ENCODE results near the gene ATP2A2. TPM values are rescaled to one million over a fixed set of nuclear protein-coding genes. Genes with fewer than 3 reads are reported as not detected.

Gene ATP2A2
- total and polyA plus RNA-seq, 4 donors: 129 to 304 (median 263) TPM

DNA sequence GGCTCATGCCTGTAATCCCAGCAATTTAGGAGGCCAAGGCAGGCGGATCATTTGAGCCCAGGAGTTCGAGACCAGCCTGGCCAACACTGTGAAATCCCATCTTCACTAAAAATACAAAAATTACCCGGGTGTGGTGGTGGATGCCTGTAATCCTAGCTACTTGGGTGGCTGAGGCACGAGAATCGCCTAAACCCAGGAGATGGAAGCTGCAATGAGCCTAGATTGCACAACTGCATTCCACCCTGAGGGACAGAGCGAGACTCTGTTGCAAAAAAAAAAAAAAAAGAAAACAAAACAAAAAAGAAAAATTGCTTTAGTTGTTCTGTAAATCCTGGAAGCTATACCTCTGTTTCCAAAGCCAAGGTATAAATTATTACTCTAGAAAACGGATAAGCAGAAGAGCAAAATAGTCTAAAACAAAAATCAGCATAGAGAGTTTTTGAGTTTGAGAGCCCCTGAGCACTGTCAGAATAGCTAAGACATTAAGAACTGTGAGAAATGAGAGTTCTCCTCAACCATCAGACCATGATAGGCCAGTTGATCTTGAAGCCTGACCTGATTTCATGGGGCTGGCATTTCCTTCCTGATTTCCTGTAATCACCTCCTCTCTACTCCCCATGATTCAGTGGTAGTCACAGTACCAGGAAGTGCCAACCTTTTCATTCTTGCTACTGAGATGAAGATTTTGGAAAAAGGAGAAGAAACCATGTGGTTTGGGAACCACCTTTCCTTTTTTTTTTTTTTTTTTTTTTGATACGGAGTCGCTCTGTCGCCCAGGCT lies 31.7 kb downstream of the ATP2A2 start:
- H3K9me3 ChIP-seq (ENCODE audit: control insufficient read depth, insufficient read depth, low read length): no peaks in the 10 kb centered on the region
- no peak overlapping the region for H3K27ac ChIP-seq (ENCODE audit: low read depth, low read length)
- no peaks in the 10 kb centered on the region for H3K27me3 ChIP-seq (ENCODE audit: control insufficient read depth, insufficient read depth, low read length)
- no peak overlapping the region for H3K4me3 ChIP-seq (ENCODE audit: low read depth, low read length)
- H3K36me3 ChIP-seq (ENCODE audit: control insufficient read depth, insufficient read depth, low read length): peaks cover 18% of the 10 kb centered on the region
- no peak for DNase-seq (ENCODE audit: low read depth in 4 of 6, low spot score in 6 of 6)
- no peaks in the 10 kb centered on the region for H3K4me1 ChIP-seq (ENCODE audit: control insufficient read depth, insufficient read depth, low read length)
- no CpG with 5 or more reads among the region's 10 CpGs for WGBS (ENCODE audit: insufficient coverage)

- Histone ChIP-seq H3K4me1 (ENCODE audit: control insufficient read depth, insufficient read depth, low read length) (no peaks in the 10 kb centered on the region), H3K9me3 (ENCODE audit: control insufficient read depth, insufficient read depth, low read length) (no peaks in the 10 kb centered on the region), H3K36me3 (ENCODE audit: control insufficient read depth, insufficient read depth, low read length) (peaks cover 18% of the 10 kb centered on the region), H3K4me3 (ENCODE audit: low read depth, low read length) (no peak overlapping the region), H3K27me3 (ENCODE audit: control insufficient read depth, insufficient read depth, low read length) (no peaks in the 10 kb centered on the region), H3K27ac (ENCODE audit: low read depth, low read length) (no peak overlapping the region)
- no CpG with 5 or more reads among the region's 2 CpGs for WGBS (ENCODE audit: insufficient coverage)
- DNase-seq (ENCODE audit: low read depth in 4 of 6, low spot score in 6 of 6): no peak
These were observed 33.3 kb downstream of the ATP2A2 start for GRCh38 chr12:110314308-110314707.

GRCh38 chr12:110316861-110317260 lies 35.8 kb downstream of the ATP2A2 start:
- peaks cover 9% of the 10 kb centered on the region for H3K36me3 ChIP-seq (ENCODE audit: control insufficient read depth, insufficient read depth, low read length)
- no peaks in the 10 kb centered on the region for H3K27me3 ChIP-seq (ENCODE audit: control insufficient read depth, insufficient read depth, low read length)
- peak in 1 of 6 donors; percentile 2 for DNase-seq (ENCODE audit: low read depth in 4 of 6, low spot score in 6 of 6)
- H3K4me3 ChIP-seq (ENCODE audit: low read depth, low read length): no peak overlapping the region
- H3K9me3 ChIP-seq (ENCODE audit: control insufficient read depth, insufficient read depth, low read length): no peaks in the 10 kb centered on the region
- H3K4me1 ChIP-seq (ENCODE audit: control insufficient read depth, insufficient read depth, low read length): no peaks in the 10 kb centered on the region
- H3K27ac ChIP-seq (ENCODE audit: low read depth, low read length): peak overlapping the region; percentile 15
- WGBS (ENCODE audit: insufficient coverage): 27% methylated on average over 2 of the region's 4 CpGs

DNA sequence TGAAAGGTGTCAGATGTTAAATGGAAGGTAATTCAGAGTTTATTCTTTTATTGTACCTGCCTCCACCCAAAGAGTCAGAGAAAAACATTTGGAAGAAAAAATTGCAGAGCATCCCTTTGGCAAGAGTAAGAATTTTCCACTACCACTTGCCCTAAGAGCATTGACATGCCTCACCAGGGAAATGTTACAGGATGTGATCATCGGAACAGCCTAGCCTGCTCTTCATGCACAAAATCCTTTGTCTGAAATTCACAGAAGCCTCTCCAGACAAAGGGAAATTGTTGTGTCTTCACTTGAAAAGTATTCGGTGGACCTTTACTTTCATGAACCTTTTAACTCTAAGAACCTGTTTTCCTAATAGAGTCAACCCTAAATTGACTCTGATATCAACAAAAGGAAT lies 36.9 kb downstream of the ATP2A2 start:
- Histone ChIP-seq H3K9me3 (ENCODE audit: control insufficient read depth, insufficient read depth, low read length) (no peaks in the 10 kb centered on the region), H3K4me3 (ENCODE audit: low read depth, low read length) (no peak overlapping the region), H3K36me3 (ENCODE audit: control insufficient read depth, insufficient read depth, low read length) (peaks cover 8% of the 10 kb centered on the region), H3K4me1 (ENCODE audit: control insufficient read depth, insufficient read depth, low read length) (no peaks in the 10 kb centered on the region), H3K27ac (ENCODE audit: low read depth, low read length) (no peak overlapping the region), H3K27me3 (ENCODE audit: control insufficient read depth, insufficient read depth, low read length) (no peaks in the 10 kb centered on the region)
- no peak for DNase-seq (ENCODE audit: low read depth in 4 of 6, low spot score in 6 of 6)
- WGBS (ENCODE audit: insufficient coverage): no CpG with 5 or more reads among the region's 2 CpGs

DNA sequence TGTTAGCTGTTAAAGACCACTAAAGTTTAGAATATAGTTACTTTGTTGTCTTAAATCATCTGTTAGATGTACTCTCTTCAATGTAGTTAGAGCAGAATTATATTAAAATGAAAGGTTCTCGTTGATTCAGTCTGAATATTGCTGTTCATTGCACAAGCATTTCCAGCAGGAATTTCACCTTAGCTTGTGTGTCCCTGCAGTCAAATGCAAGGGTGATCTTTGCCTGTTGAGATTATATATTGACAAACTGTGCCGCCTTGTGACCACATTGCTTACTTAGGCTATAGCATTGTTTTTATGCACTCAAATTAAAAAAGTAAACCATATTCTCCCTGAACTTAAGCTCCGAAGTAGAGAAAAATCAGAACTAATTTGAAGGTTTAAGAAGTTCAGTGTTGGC lies 39.5 kb downstream of the ATP2A2 start:
- H3K27ac ChIP-seq (ENCODE audit: low read depth, low read length): no peak overlapping the region
- WGBS (ENCODE audit: insufficient coverage): no CpG with 5 or more reads among the region's 3 CpGs
- no peaks in the 10 kb centered on the region for H3K4me1 ChIP-seq (ENCODE audit: control insufficient read depth, insufficient read depth, low read length)
- no peaks in the 10 kb centered on the region for H3K27me3 ChIP-seq (ENCODE audit: control insufficient read depth, insufficient read depth, low read length)
- peaks cover 20% of the 10 kb centered on the region for H3K36me3 ChIP-seq (ENCODE audit: control insufficient read depth, insufficient read depth, low read length)
- H3K4me3 ChIP-seq (ENCODE audit: low read depth, low read length): no peak overlapping the region
- DNase-seq (ENCODE audit: low read depth in 4 of 6, low spot score in 6 of 6): no peak
- no peaks in the 10 kb centered on the region for H3K9me3 ChIP-seq (ENCODE audit: control insufficient read depth, insufficient read depth, low read length)

GRCh38 chr12:110329710-110330109 lies 48.7 kb downstream of the ATP2A2 start:
- Histone ChIP-seq H3K27ac (ENCODE audit: low read depth, low read length) (no peak overlapping the region), H3K27me3 (ENCODE audit: control insufficient read depth, insufficient read depth, low read length) (no peaks in the 10 kb centered on the region), H3K4me3 (ENCODE audit: low read depth, low read length) (no peak overlapping the region), H3K4me1 (ENCODE audit: control insufficient read depth, insufficient read depth, low read length) (peaks cover 4% of the 10 kb centered on the region), H3K9me3 (ENCODE audit: control insufficient read depth, insufficient read depth, low read length) (no peaks in the 10 kb centered on the region), H3K36me3 (ENCODE audit: control insufficient read depth, insufficient read depth, low read length) (peaks cover 47% of the 10 kb centered on the region)
- DNase-seq (ENCODE audit: low read depth in 4 of 6, low spot score in 6 of 6): no peak
- whole genome bisulfite sequencing (ENCODE audit: insufficient coverage): no CpG with 5 or more reads among the region's 4 CpGs

DNA sequence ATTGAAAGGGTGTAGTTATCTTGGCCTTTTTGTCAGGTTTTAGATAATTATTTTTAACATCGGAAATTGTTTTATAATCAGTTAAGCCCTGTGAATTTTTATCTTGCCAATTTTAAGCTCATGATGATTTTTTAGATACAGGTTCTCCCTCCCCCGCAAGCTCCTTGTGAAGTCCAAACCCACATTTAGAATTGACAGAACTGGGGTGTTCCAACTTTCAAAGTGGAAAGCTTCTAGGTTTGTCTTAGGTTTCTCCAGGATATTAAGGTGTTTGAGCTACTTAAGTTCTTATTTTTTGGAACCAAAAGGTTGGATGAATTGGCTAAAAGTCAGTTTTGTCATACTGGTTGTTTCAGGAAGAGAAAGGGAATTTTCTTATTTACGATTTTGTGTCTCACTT lies 49.1 kb downstream of the ATP2A2 start:
- no CpG with 5 or more reads among the region's 3 CpGs for WGBS (ENCODE audit: insufficient coverage)
- H3K27me3 ChIP-seq (ENCODE audit: control insufficient read depth, insufficient read depth, low read length): no peaks in the 10 kb centered on the region
- no peak for DNase-seq (ENCODE audit: low read depth in 4 of 6, low spot score in 6 of 6)
- H3K9me3 ChIP-seq (ENCODE audit: control insufficient read depth, insufficient read depth, low read length): no peaks in the 10 kb centered on the region
- peaks cover 48% of the 10 kb centered on the region for H3K36me3 ChIP-seq (ENCODE audit: control insufficient read depth, insufficient read depth, low read length)
- no peak overlapping the region for H3K27ac ChIP-seq (ENCODE audit: low read depth, low read length)
- peaks cover 4% of the 10 kb centered on the region for H3K4me1 ChIP-seq (ENCODE audit: control insufficient read depth, insufficient read depth, low read length)
- H3K4me3 ChIP-seq (ENCODE audit: low read depth, low read length): no peak overlapping the region

GRCh38 chr12:110330544-110330943 lies 49.5 kb downstream of the ATP2A2 start:
- H3K27me3 ChIP-seq (ENCODE audit: control insufficient read depth, insufficient read depth, low read length): no peaks in the 10 kb centered on the region
- H3K4me3 ChIP-seq (ENCODE audit: low read depth, low read length): no peak overlapping the region
- DNase-seq (ENCODE audit: low read depth in 4 of 6, low spot score in 6 of 6): peak in 1 of 6 donors; percentile 63
- H3K9me3 ChIP-seq (ENCODE audit: control insufficient read depth, insufficient read depth, low read length): no peaks in the 10 kb centered on the region
- H3K4me1 ChIP-seq (ENCODE audit: control insufficient read depth, insufficient read depth, low read length): peaks cover 4% of the 10 kb centered on the region
- H3K27ac ChIP-seq (ENCODE audit: low read depth, low read length): no peak overlapping the region
- peaks cover 49% of the 10 kb centered on the region for H3K36me3 ChIP-seq (ENCODE audit: control insufficient read depth, insufficient read depth, low read length)

- H3K4me1 ChIP-seq (ENCODE audit: control insufficient read depth, insufficient read depth, low read length): peaks cover 4% of the 10 kb centered on the region
- H3K4me3 ChIP-seq (ENCODE audit: low read depth, low read length): no peak overlapping the region
- H3K9me3 ChIP-seq (ENCODE audit: control insufficient read depth, insufficient read depth, low read length): no peaks in the 10 kb centered on the region
- no peaks in the 10 kb centered on the region for H3K27me3 ChIP-seq (ENCODE audit: control insufficient read depth, insufficient read depth, low read length)
- DNase-seq (ENCODE audit: low read depth in 4 of 6, low spot score in 6 of 6): no peak
- H3K27ac ChIP-seq (ENCODE audit: low read depth, low read length): no peak overlapping the region
- peaks cover 54% of the 10 kb centered on the region for H3K36me3 ChIP-seq (ENCODE audit: control insufficient read depth, insufficient read depth, low read length)
These were observed 52.2 kb downstream of the ATP2A2 start for GRCh38 chr12:110333201-110333600.

DNA sequence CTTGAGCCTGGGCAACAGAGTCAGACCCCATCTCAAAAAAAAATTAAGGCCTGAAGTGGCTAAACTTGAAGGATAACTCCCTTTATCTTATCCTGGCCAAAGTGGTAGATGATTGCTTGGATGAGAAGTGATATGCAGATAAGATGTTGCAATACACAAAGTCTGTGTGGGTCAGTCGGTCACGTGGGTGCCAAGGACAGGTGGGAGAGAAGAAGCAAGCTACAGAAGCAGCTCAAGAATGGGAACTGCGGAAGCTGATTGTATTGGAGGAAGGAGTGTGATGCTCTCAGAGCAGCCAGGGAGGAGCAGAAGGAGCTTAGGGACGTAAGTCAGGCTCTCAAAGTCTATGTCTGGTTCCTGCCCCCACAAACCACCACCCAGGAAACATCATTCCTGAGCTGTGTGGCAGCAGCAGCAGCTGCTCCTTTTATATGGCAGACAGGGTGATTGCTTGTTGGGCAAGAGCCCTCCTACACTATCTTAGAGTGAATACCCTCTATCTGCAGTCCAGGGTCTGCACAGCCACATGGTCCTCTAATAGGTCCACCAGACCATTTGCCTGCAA lies 54.5 kb downstream of the ATP2A2 start:
- peaks cover 4% of the 10 kb centered on the region for H3K4me1 ChIP-seq (ENCODE audit: control insufficient read depth, insufficient read depth, low read length)
- no peaks in the 10 kb centered on the region for H3K27me3 ChIP-seq (ENCODE audit: control insufficient read depth, insufficient read depth, low read length)
- no peak for DNase-seq (ENCODE audit: low read depth in 4 of 6, low spot score in 6 of 6)
- H3K27ac ChIP-seq (ENCODE audit: low read depth, low read length): no peak overlapping the region
- peaks cover 62% of the 10 kb centered on the region for H3K36me3 ChIP-seq (ENCODE audit: control insufficient read depth, insufficient read depth, low read length)
- WGBS (ENCODE audit: insufficient coverage): 96% methylated on average over 3 of the region's 4 CpGs
- no peak overlapping the region for H3K4me3 ChIP-seq (ENCODE audit: low read depth, low read length)
- H3K9me3 ChIP-seq (ENCODE audit: control insufficient read depth, insufficient read depth, low read length): no peaks in the 10 kb centered on the region

All from spinal cord (tissue), 10 donors.